HEK293T (cell line): ENCODE results near the gene CST7.
A peak's percentile ranks its signal among the peaks of the same experiment; 100 is the strongest.

Experiments used
- CTCF ChIA-PET: fragments of 350-600 bp; formaldehyde crosslinking; extraction: SDS; loops from one replicate; lab custom pipeline; 2021; ENCODE audit warnings: antibody characterized with exemption, inconsistent platforms; lab: Yijun Ruan, JAX
- POLR2A ChIA-PET: fragments of 350-600 bp; formaldehyde crosslinking; extraction: SDS; loops from one replicate; lab custom pipeline; 2020; ENCODE audit warnings: antibody characterized with exemption, inconsistent platforms; lab: Yijun Ruan, JAX
- DNase-seq: peaks from one replicate; pipeline ENCODE4 v3.0.0; 2012; ENCODE audit warnings: mixed read lengths; ENCODE audit errors: extremely low spot score
- ARNT ChIP-seq: fragments of 450-650 bp; IDR thresholded peaks from 2 replicates; pipeline ENCODE4 v1.6.1; 2017; ENCODE audit warnings: mild to moderate bottlenecking
- BHLHE40 ChIP-seq: fragments of 450-650 bp; IDR thresholded peaks from 2 replicates; pipeline ENCODE4 v1.6.1; 2016; ENCODE audit warnings: mild to moderate bottlenecking, moderate library complexity, borderline replicate concordance
- CTBP1 ChIP-seq: fragments of 450-650 bp; IDR thresholded peaks from 2 replicates; pipeline ENCODE4 v1.6.1; 2016; ENCODE audit warnings: borderline replicate concordance
- ELF4 ChIP-seq: fragments of 450-650 bp; IDR thresholded peaks from 2 replicates; pipeline ENCODE4 v1.6.1; 2017; ENCODE audit warnings: antibody characterized with exemption
- FOXA1 ChIP-seq: fragments of 450-650 bp; IDR thresholded peaks from 2 replicates; pipeline ENCODE4 v1.6.1; 2016; ENCODE audit warnings: mild to moderate bottlenecking
- FOXK2 ChIP-seq: fragments of 450-650 bp; IDR thresholded peaks from 2 replicates; pipeline ENCODE4 v1.6.1; 2016; ENCODE audit warnings: mild to moderate bottlenecking
- FOXM1 ChIP-seq: fragments of 450-650 bp; IDR thresholded peaks from 2 replicates; pipeline ENCODE4 v1.6.1; 2017; ENCODE audit warnings: mild to moderate bottlenecking, borderline replicate concordance
- HDGF ChIP-seq: fragments of 450-650 bp; IDR thresholded peaks from 2 replicates; pipeline ENCODE4 v1.6.1; 2017; ENCODE audit warnings: antibody characterized with exemption, borderline replicate concordance
- L3MBTL2 ChIP-seq: fragments of 450-650 bp; conservative IDR thresholded peaks from 2 replicates; pipeline ENCODE4 v1.6.1; 2016; ENCODE audit warnings: mild to moderate bottlenecking
- LEF1 ChIP-seq: fragments of 450-650 bp; IDR thresholded peaks from 2 replicates; pipeline ENCODE4 v1.6.1; 2017; ENCODE audit warnings: mild to moderate bottlenecking, borderline replicate concordance
- NFRKB ChIP-seq: fragments of 450-650 bp; IDR thresholded peaks from 2 replicates; pipeline ENCODE4 v1.6.1; 2016; ENCODE audit warnings: mild to moderate bottlenecking, moderate library complexity
- SP1 ChIP-seq: fragments of 450-650 bp; IDR thresholded peaks from 2 replicates; pipeline ENCODE4 v1.6.1; 2017
- SUZ12 ChIP-seq: fragments of 450-650 bp; IDR thresholded peaks from 2 replicates; pipeline ENCODE4 v1.6.1; 2016; ENCODE audit warnings: mild to moderate bottlenecking
- TARDBP ChIP-seq: fragments of 450-650 bp; IDR thresholded peaks from 2 replicates; pipeline ENCODE4 v1.6.1; 2016
- ZNF384 ChIP-seq: fragments of 450-650 bp; IDR thresholded peaks from 2 replicates; pipeline ENCODE4 v1.6.1; 2016
- TF ChIP-seq, protein P1 (sequence below): fragments of 450-650 bp; IDR thresholded peaks from 2 replicates; pipeline ENCODE4 v1.6.1; 2016

CST7 gene

DNA sequence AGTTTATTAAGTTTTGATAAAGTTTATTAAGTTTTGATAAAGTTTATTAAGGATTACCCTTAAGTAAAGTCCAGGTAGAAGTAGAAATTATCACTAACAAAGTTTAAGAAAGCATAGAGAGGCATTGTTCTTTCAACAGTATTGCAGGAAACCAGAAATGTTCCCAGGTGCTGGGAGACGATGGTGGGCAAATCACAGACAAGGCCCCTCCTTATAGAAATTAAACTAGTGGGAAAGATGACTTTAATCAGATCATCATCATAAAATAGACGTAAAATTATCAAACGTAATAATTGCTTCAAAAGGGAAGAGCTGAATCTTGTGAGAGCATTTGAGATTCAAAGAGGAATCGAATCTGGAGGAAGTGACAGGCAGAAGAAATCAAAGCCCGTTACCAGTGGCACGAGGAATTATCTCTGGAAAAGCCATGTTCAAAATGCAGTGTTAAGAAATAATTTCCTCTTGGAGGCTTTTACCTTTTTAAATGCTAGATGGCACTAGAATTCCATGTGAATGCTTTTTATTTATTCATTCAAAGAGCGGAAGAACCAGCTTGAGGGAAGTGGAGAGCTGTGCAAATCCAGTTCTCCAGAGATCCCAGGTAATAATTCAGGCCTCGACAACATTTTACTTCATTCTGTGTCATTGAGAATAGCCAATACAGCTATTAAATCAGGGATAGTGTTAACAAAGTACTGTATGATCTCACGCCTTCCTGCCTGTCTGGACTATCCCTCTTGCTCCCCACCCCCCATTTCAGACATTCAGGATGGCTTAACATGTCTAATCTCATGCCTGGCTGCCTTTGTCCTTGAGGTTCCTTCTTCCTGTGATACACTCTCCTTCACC lies 44.5 kb downstream of the CST7 start:
- no peak for DNase-seq
- CTCF ChIA-PET = interaction anchor here (0.7 to 4.7 kb wide), 5 partner anchors 13 to 403 kb away, joined by 3 to 33 read pairs (median 4); no protein-coding TSS in a partner anchor
- POLR2A ChIA-PET = interaction anchor here (0.6 to 1.5 kb wide), 7 partner anchors 60 to 414 kb away, joined by 3 to 4 read pairs (median 3); partner anchors contain the start of gene GINS1
- no peak for TF ChIP-seq HDGF
- no peak for TF ChIP-seq FOXM1

GRCh38 chr20:24994186-24994465 lies 45.1 kb downstream of the CST7 start:
- ChIA-PET POLR2A (interaction anchor here (0.7 to 1.5 kb wide), 4 partner anchors 60 to 414 kb away, joined by 3 to 4 read pairs (median 4); partner anchors contain the start of gene GINS1), CTCF (interaction anchor here (0.7 to 4.7 kb wide), 5 partner anchors 13 to 402 kb away, joined by 3 to 33 read pairs (median 4); no protein-coding TSS in a partner anchor)
- TF ChIP-seq ARNT (no peak), SP1 (no peak), ELF4 (no peak), SUZ12 (no peak), FOXM1 (no peak), HDGF (no peak), BHLHE40 (no peak), CTBP1 (no peak), LEF1 (no peak), L3MBTL2 (no peak), FOXA1 (no peak), NFRKB (no peak), FOXK2 (no peak), ZNF384 (no peak)
- TF ChIP-seq, protein P1, sequence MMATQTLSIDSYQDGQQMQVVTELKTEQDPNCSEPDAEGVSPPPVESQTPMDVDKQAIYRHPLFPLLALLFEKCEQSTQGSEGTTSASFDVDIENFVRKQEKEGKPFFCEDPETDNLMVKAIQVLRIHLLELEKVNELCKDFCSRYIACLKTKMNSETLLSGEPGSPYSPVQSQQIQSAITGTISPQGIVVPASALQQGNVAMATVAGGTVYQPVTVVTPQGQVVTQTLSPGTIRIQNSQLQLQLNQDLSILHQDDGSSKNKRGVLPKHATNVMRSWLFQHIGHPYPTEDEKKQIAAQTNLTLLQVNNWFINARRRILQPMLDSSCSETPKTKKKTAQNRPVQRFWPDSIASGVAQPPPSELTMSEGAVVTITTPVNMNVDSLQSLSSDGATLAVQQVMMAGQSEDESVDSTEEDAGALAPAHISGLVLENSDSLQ = no peak
- no peak for DNase-seq

DNA sequence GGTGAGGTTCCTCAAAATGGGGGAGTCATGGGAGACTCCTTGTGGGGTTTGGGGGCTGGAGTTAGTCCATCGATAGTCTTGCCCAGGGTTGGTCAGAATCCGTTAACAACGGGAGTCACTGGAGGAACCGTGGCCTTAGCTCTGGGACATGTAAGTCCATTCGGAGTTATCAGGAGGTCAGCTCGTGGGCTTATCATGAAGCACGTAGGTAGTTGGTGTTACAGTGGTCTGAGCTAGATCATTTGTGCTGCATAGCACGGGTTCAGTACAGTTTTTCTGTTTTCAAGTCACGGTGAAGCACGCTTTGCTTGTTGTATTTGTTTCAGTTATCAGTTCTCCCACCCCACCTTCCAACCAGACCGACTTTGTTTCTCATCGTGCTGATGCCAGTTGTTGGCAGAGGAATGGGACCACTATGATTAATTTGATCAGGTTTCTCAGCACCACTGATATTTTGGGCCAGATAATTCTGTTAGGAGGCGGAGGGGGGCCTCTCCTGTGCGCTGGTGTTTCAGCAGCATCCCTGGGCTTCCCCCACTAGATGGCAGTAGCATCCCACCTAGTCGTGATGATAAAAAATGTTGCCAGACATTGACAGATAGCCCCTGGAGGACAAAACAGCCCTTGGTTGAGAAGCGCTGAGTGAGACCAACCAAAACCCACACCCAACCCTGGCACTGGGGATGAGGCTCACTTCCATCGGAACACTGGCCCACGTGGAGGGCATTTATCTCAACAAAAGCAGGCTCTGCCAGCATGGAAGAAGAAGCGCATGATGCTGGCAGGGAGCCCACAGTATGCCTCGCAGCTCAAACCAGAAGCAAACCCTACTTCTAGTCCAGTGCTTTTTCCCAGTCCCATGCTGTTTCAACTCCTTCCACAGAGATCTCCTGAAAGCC lies 45.6 kb downstream of the CST7 start:
- peak; percentile 79 for DNase-seq
- POLR2A ChIA-PET = interaction anchor here (0.7 to 1.2 kb wide), 2 partner anchors 64 to 68 kb away, joined by 3 read pairs; no protein-coding TSS in a partner anchor
- TF ChIP-seq BHLHE40 = no peak
- TF ChIP-seq, protein P1 = peak; percentile 97
- CTCF ChIA-PET = interaction anchor here (0.7 to 4.7 kb wide), 5 partner anchors 65 to 1105 kb away, joined by 3 to 33 read pairs (median 3); no protein-coding TSS in a partner anchor

GRCh38 chr20:24995741-24996448 lies 46.8 kb downstream of the CST7 start:
- no peak for DNase-seq
- CTCF ChIA-PET = interaction anchor here (0.5 to 4.7 kb wide), 5 partner anchors 20 to 365 kb away, joined by 3 to 33 read pairs (median 4); no protein-coding TSS in a partner anchor
- POLR2A ChIA-PET = interaction anchor here (1.4 kb wide), 1 partner anchor 62 kb away, joined by 4 read pairs; the partner anchor contains the start of gene ACSS1
- TF ChIP-seq SP1 (no peak), ZNF384 (no peak), HDGF (no peak), ARNT (no peak), FOXK2 (no peak), LEF1 (no peak), TARDBP (no peak), SUZ12 (no peak), CTBP1 (no peak), BHLHE40 (no peak), NFRKB (no peak), FOXA1 (no peak), FOXM1 (no peak), L3MBTL2 (no peak)
- TF ChIP-seq, protein P1 = no peak
